Activated naive CD8-positive, alpha-beta T cell treated with anti-CD3 and anti-CD28 coated beads, Interleukin-2, amount 50 U/mL, for 16 hours (primary cell): ENCODE results near the gene IDH3A.

Experiments
- DNase-seq: peaks from one replicate; pipeline ENCODE4 v3.0.0-alpha.2; 2020; ENCODE audit warnings: low read depth, low spot score

Gene IDH3A

DNA sequence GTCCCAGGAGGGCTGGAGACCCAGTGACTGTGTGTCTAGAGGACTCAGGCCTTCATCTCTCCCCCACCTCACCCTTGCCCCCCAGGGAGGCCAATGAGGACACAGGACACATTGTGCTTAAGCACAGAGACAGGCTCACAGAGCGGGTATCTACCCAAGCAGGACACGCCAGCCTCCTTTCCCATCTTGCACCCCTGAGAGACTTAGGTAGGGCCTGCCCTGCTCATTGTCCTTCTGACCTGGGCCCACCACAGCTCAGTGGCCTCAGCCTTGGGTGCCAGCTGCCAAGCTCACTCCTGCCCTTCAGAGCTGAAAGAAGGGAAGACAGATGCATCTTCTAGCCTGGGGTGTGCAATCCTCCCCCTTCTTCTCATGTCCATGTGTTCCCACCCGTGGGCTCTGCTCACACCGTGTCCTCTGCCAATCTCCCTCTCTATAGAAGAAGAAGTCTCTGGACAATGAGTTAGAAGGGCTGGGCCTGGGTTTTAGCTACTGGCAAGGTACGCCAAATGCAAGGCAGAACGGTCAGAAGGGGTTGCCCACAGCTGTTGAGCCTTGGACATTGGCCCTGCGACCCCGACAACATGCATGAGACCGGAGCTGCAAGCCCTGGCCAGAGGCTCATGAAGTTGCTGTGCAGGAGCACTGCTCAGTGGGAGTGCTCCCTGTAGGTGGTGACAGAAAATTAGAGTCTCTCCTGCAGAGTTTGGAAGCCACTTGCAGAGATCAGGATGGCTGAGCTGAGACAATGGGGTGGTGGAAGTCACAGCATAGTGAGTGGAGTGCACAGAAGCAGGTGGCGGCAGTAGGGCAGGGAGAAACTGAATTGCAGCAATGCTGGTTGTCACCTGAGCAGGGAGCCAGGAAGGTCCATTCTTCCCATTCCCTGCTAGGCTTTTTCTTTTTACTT lies 52.4 kb downstream of the IDH3A start:
- no peak for DNase-seq

DNA sequence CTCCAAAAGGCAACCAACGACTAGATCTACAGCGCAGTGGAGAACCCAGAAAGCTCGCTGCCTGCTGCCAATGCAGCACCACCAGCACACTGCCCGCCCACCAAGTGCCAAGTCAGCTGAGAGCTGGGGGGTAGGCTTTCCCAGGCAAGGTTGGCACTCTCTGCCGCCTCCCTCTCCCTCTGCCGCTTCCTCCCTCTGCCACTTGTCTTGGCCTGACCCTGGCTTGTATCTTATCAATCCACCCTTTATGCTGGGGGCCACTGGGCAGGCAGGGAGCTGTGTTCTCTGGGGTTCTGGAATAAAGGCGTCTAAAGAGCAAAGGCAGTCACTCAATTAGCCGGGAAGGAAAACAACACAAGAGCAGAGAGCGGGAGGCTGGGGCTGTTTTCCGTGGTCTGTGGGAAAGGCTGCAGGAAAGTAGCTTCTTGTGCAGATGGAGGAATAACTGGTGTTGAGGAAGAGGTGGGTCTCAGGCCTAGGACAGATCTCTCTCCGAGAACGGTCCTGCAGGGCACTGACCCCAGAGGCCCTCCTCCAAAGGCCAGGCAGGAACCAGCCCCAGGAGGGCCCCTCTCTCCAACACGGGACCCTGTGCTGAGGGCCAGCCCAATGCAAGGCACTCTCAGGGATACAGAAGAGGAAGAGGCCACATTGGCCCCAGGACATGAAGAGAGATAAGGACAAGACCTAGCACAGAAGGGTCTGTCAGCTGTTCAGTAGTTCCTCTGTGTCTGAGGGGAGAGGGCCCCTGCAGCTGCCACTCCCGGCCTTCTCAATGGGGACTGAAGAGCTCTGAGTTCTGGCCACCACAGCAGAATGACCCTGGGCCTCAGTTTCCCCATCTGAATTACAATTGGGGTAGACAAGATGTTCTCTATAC lies 54.4 kb downstream of the IDH3A start:
- DNase-seq, result no peak

DNA sequence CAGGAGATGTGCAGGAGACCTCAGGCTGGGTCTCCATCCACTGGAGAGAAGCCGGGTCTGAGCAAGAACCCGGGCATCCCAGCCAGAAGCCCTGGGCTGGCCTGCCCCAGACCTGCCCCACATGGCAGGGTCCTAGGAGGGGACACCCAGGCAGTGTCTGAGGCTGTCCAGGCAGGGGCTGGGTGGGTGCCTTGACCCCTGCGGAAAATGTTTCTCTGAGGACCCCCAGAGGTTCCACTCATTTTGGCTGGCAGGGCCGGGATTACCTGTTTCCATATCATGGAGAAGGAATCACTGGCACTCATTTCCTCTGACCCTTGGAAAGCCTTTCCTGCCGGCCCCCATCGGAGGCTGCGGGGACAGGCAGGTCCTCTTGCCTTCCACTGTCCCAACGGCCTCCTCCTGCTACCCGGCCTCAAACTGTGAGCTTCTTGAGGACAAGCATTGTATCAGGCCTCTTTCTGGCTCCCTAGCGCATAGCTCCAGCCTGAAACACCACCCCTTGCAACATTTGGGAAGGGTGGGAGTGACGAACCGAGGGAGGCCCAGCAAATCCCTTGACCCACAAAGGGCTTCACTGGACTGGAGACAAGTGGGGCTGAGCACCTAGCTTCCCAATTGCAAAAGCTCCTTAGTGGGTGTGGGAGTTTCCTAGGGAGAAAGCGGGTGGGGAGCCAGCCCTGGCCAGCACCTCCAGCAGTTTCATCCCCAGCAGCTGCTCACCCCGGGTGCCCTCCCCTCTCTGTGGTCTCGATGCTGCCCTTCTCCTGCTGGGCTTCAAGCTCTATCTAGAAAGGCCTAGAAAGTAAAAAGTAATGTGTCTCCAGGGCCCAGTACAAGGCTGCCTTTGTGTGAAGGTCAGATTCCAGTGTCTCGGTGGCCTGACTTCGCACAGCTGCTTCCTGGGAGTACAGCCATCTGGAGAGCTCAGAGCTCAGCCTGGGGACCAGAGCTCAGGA lies 55.5 kb downstream of the IDH3A start:
- DNase-seq, result no peak

GRCh38 chr15:78205337-78205736 lies 56.2 kb downstream of the IDH3A start:
- DNase-seq, result no peak

- no peak for DNase-seq
These were observed 56.7 kb downstream of the IDH3A start for GRCh38 chr15:78205856-78206255.

GRCh38 chr15:78206326-78207109 lies 57.4 kb downstream of the IDH3A start:
- DNase-seq, result no peak

DNA sequence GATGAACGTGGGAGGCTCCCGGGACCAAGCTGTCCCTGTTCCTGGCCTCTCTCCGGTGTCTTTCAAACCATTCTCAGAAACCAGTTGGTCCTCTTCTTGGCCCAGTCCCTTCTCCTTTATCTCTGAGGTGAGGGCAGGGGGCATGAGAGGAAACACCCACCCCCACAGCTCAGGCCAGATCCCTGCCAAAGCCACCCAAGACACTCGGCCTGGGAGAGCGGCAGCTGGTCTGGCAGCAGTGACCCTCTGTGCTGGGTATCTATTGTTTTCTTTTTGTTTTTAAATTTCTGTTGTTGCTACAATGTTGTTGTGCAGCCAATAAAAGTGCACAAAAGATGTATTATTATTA lies 57.9 kb downstream of the IDH3A start:
- no peak for DNase-seq

DNA sequence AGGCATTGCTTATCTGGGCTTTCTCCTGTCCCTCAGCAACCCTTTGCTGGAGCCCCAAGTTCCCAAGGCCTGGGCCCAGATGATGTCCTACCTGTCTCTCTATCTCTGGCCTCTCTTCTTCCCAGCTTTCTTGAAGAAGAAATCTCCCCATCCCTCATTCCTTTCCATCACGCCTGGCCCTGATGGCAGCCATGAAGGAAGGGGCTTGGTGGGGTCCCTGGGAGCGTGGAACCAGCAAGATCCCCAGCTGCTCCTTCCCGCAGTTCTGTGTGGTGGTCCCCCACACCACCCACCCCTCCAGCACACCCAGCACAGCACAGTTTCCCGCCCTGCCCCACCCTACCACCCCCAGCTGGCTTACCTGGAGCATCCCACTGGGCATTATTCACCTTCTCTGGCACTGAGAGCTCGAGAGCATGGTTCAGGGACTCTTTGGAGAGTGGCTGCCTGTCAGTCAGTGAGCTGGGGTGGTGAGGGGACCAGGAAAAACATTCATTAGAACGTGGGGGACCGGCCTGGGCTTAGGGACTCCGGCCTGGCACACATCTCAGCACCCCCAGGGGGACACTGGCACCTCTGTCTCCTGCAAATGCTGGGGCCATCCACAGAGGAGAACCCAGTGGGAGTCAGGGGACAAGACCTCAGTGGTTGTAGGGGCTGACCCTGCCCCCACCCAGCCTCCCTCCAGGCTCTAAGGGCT lies 58.6 kb downstream of the IDH3A start:
- no peak for DNase-seq

DNA sequence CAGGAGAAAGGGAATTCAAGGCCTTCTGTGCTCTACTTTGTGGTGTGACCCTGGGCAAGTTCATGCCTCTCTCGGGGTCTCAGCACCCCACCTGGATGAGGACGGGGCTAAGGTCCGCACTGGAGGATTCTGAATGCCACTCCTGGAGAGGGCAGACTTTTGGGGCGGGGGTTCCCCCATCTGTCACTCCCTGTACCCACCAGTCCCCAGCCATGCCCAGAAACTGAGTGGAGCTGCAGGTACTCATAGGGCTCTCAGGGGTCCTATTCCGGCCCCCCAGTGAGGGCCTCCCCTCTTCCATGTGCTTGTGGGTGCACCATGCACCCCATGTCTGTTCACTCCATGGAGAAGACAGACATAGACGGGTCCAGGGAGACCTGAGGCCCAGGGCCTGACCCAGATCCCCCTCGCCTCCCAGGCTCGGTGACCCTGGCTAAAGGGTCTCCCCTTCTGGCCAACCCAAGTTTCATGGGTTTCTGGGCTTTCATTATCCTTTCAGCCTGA lies 59.2 kb downstream of the IDH3A start:
- DNase-seq, result no peak

- no peak for DNase-seq
These were observed 59.9 kb downstream of the IDH3A start for GRCh38 chr15:78208887-78209645.

- DNase-seq, result no peak
These were observed 60.6 kb downstream of the IDH3A start for GRCh38 chr15:78209646-78210348.

DNA sequence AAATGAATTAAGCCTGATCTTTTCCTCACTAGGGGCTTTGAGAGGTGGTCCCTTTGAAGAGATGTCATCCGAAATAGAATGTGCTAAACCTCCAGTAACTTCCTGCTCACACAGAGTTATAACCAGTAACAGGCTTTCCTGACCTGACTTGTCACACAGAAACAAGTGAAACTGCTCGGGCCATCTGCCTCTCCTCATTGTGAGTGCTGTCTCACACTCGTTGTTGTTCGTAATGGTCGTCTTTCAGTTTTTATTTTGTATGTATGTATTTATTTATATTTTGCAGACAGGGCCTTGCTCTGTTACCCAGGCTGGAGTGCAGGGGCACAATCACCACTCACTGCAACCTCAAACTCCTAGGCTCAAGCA lies 61.2 kb downstream of the IDH3A start:
- DNase-seq, result no peak

DNA sequence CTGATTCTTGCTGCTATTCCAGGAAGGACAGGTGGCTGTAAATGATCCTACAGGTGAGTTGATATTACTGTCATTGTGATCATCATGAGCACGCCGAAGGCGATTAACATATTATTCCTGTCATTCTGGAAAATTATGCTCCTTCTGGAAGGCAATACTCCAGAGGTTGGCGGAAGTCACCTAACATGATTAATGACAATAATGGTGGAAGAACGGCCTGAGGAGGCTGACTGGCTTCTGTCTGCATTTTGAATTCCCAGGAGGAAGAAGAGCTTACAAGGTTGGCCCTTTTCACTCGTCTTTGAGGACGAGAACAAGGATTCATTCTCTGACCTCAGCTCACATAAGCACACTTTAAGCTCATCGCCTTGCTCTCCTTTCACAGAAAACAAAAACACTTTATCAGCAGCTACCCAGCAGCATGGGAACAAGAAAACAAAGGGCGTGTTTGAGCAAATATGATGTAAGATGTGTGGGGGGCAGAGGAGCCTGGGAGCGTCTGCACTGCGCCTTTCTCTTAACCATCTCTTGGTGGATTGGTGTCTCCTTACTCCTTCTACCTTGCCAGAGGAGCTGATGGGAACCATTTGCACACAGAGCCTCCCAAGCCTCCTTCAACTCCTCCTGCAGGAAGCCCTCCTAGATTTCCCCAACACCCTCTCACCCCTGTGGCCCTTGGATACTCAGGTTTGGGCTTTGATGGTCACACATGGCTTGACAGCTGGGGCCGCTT lies 62.2 kb downstream of the IDH3A start:
- no peak for DNase-seq

DNA sequence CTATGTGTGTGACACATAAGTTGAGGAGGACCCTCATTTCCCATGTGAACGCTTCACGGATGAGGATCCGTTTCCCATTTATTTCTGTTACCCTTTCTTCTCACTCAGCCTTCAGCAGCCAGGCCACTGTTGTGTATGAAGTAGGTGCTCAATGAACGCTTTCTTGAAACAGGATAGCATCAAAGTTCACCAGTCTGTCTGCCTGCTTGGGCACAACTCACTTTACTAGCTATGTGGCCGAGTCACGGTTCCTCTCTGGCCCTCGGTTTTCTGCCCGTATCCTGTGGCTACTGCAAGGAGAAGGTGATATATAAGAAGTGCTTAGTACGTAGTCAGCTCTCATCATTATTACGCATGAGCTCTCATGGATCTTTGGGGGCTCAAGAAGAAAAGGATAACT lies 62.8 kb downstream of the IDH3A start:
- DNase-seq, result no peak

DNA sequence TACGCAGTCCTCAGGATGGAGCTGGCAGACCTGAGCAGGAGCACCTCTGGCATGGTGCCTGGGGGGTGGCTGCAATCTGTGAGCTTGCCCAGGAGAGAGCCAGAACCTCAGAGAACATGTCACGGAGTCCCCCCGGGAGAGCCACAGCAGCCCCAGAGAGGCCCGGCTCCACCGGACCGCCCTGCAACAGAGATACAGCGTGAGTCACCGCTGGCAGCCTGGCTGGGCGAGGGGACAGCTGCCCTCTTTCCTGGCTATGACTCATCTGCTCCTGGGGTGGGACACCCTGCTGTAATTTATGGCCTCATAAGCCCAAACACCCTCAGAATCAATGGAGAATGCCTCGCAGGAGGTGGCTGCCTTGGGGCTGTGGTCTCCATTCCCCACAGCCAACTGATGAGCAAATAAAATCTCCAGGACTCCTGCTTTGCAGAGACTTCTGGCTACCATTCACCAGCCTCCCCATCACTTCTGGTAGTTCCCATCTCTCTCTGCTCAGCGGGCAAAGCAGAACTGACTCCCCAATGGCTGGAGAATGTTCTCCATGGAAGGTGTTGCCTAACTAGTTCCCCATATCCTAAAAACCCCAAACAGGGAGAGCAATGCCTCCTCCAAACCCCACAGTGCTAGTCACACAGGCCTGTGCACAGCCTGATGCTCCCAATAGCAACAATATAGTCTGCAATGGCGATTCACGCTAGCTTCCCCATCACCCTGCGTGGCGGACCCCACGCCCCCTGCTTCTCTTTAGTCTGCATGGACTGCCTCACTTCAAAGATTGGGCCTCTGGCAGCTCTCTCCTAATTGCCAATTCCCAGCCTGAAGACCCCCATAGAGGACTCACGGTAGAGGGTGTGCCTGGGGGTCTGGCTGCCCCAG lies 63.6 kb downstream of the IDH3A start:
- no peak for DNase-seq

DNA sequence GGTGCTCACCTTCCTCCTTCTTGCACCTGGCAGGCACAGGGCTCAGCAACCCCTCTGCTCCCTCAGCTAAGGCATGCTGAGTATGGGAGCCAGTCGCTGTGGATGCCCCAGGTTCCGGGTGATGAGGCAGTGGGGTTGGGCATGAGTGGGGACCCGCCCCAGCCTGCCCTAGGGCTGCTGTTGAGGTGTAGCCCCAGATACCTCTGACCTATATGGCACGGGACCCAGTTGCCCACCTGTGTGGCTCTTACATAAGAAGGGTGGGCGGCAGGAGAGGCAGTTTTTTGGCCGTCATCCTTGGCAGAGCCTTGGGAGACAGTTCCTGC lies 64.2 kb downstream of the IDH3A start:
- DNase-seq, result no peak

DNA sequence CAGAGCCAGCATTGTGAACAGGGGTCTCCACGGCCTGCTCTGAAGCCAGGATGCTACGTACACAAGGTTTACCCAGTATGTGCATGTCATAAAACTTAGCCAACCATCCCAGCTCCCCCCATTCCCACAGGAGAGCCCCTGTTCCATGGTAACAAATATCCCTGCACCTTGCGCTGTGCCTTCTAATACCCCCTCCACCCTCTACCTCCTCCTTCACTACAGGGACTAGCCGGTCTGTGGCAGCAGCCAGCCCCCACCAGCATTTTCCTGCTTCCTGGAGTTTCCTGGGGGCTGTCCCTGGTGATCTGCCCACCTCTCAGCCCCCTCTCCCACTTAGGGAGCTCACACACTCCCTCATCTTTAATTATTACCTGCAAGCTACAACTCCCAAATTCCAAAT lies 64.8 kb downstream of the IDH3A start:
- no peak for DNase-seq
